ENCODE results near the gene CDC123.

- TF ChIP-seq POLR2A (IDR thresholded peaks at IDR 0.05; ENCODE audit: low read length) (no peak), GATA1 (IDR thresholded peaks at IDR 0.05; ENCODE audit: low read depth, low read length) (no peak)
These were observed 18.8 kb downstream of the CDC123 start for GRCh38 chr10:12214763-12215218.
